Transverse colon (tissue), 4 donors: ENCODE data around the gene MYPN. TPM values are rescaled to one million over a fixed set of nuclear protein-coding genes. Genes with fewer than 3 reads are reported as not detected.

Experiments
- DNase-seq: peaks from one replicate; pipeline ENCODE4 v3.0.0-alpha.2; 2019
- H3K27ac ChIP-seq, 4 donors: fragments of 200-600 bp; sonication (generic); 2 replicates each; pipeline ENCODE4 v1.5.1; 2016 to 2018; ENCODE audit warnings: inconsistent platforms in 4 of 4
- H3K27me3 ChIP-seq: fragments of 200-600 bp; sonication (generic); 2 replicates; pipeline ENCODE4 v1.5.1; 2017; ENCODE audit warnings: inconsistent platforms
- H3K36me3 ChIP-seq, 4 donors: fragments of 200-600 bp; sonication (generic); 2 replicates each; pipeline ENCODE4 v1.5.1; 2017 to 2019; ENCODE audit warnings: inconsistent platforms in 4 of 4
- H3K4me1 ChIP-seq, 4 donors: fragments of 200-600 bp; sonication (generic); 2 replicates each; pipeline ENCODE4 v1.5.1; 2017 to 2020; ENCODE audit warnings: inconsistent platforms in 4 of 4
- H3K4me3 ChIP-seq, 4 donors: fragments of 200-600 bp; sonication (generic); 1 replicate in 1 of 4; 2 replicates in 3 of 4; pipeline versions ENCODE4 v1.5.1 to v1.6.1; 2017 to 2019; ENCODE audit warnings: inconsistent platforms in 4 of 4
- H3K9me3 ChIP-seq, 2 donors: fragments of 200-600 bp; sonication (generic); 2 replicates each; pipeline ENCODE4 v1.5.1; 2017 to 2019; ENCODE audit warnings: inconsistent platforms in 2 of 2
- CTCF ChIP-seq, 5 experiments: fragments of 200-600 bp in 3 of 5; fragments of 450-650 bp in 2 of 5; sonication (generic) in 3 of 5; IDR thresholded peaks; 1 replicate in 2 of 5; 2 replicates in 3 of 5; pipeline ENCODE4 v1.5.1; 2016 to 2017; ENCODE audit warnings: antibody characterized with exemption in 5 of 5, inconsistent platforms in 3 of 5, mild to moderate bottlenecking in 2 of 5, moderate library complexity in 1 of 5
- EP300 ChIP-seq: sonication (generic); formaldehyde crosslinking; IDR thresholded peaks from one replicate; pipeline ENCODE4 v1.6.1; 2017; ENCODE audit warnings: antibody characterized with exemption, low read depth
- POLR2A ChIP-seq: fragments of 450-650 bp; IDR thresholded peaks from one replicate; pipeline ENCODE4 v1.6.1; 2016; ENCODE audit warnings: antibody characterized with exemption, mild to moderate bottlenecking, moderate library complexity
- POLR2AphosphoS5 ChIP-seq, 3 donors: sonication (generic); formaldehyde crosslinking; IDR thresholded peaks; one replicate each; pipeline ENCODE4 v1.6.1; 2016; ENCODE audit warnings: antibody characterized with exemption in 3 of 3
- WGBS, 2 donors: methylation state at CpG; one replicate each; pipeline ENCODE4 v1.1.5; 2018; ENCODE audit warnings: low coverage in 1 of 2; 5-methylcytosine and 5-hydroxymethylcytosine counted together
- in situ Hi-C, 4 donors: fragments of 200-750 bp; cut with MboI; loops; one replicate each; pipeline versions ENCODE4 v1.15.0 to v1.15.1; 2017; ENCODE audit warnings: low sequenced_read_pairs in 3 of 4, low pct_ligation_motif_present in 1 of 4, low pct_unique_long_range_greater_than_20kb in 1 of 4
- intact Hi-C: fragments of 100-400 bp; cut with DNase I; formaldehyde crosslinking; loops from one replicate; pipeline ENCODE4 v1.15.1; 2023; ENCODE audit warnings: low total_unique reads
- total RNA-seq, 4 donors: library from RNA; depleted of rRNA; stranded (reverse); fragments of >200 nt; gene quantifications; one replicate each; pipeline ENCODE4 v1.1.0, GENCODE V29; 2016

Gene MYPN
- total RNA-seq, 4 donors from 2014 or later: 0.27 to 1.5 (median 0.79) TPM; not detected in 1

- no peak for TF ChIP-seq CTCF (IDR thresholded peaks at IDR 0.05)
- no peak for TF ChIP-seq POLR2AphosphoS5 (IDR thresholded peaks at IDR 0.05)
- TF ChIP-seq POLR2A: no peak
- TF ChIP-seq EP300: no peak
- Histone ChIP-seq H3K27me3 (no peaks in the 10 kb centered on the region), H3K36me3 (no peaks in the 10 kb centered on the region), H3K27ac (peak overlapping the region in 2 of 4 donors; percentile 4 to 7), H3K4me1 (no peaks in the 10 kb centered on the region), H3K4me3 (no peak overlapping the region), H3K9me3 (no peaks in the 10 kb centered on the region)
- in situ Hi-C loops (loop anchor here in 1 of 4 donors (10.0 kb wide), 1 partner anchor 290 kb away; no protein-coding TSS in a partner anchor), intact Hi-C loops (no loop called here)
- WGBS, 2 donors: 25 to 70% methylated on average over 1 to 6 of the region's 6 CpGs
- DNase-seq: no peak
Observed at GRCh38 chr10:68144709-68145108, 35.4 kb downstream of the MYPN start.

GRCh38 chr10:68145705-68146104, 36.4 kb downstream of the MYPN start:
- in situ Hi-C loops (loop anchor here in 1 of 4 donors (10.0 kb wide), 1 partner anchor 291 kb away; no protein-coding TSS in a partner anchor), intact Hi-C loops (no loop called here)
- Histone ChIP-seq H3K4me1 (no peaks in the 10 kb centered on the region), H3K4me3 (no peak overlapping the region), H3K9me3 (no peaks in the 10 kb centered on the region), H3K27ac (no peak overlapping the region), H3K36me3 (no peaks in the 10 kb centered on the region), H3K27me3 (no peaks in the 10 kb centered on the region)
- DNase-seq: no peak
- WGBS, 2 donors: 57 to 63% methylated on average over 3 of the region's 3 CpGs
- TF ChIP-seq EP300 (no peak), CTCF (IDR thresholded peaks at IDR 0.05) (no peak), POLR2A (no peak), POLR2AphosphoS5 (IDR thresholded peaks at IDR 0.05) (no peak)

- Histone ChIP-seq H3K4me1 (no peaks in the 10 kb centered on the region), H3K4me3 (no peak overlapping the region), H3K9me3 (no peaks in the 10 kb centered on the region), H3K27ac (no peak overlapping the region), H3K36me3 (no peaks in the 10 kb centered on the region), H3K27me3 (no peaks in the 10 kb centered on the region)
- in situ Hi-C loops (loop anchor here in 1 of 4 donors (10.0 kb wide), 1 partner anchor 291 kb away; no protein-coding TSS in a partner anchor), intact Hi-C loops (no loop called here)
- no peak for DNase-seq
- TF ChIP-seq POLR2AphosphoS5 (IDR thresholded peaks at IDR 0.05) (no peak), CTCF (IDR thresholded peaks at IDR 0.05) (no peak), POLR2A (no peak), EP300 (no peak)
- WGBS, 2 donors: 89 to 94% methylated on average over 1 of the region's 1 CpG
Observed at GRCh38 chr10:68146133-68146532, 36.8 kb downstream of the MYPN start.

- Histone ChIP-seq H3K4me3 (no peak overlapping the region), H3K4me1 (peaks cover 0 to 13% (median 12%) of the 10 kb centered on the region in 4 donors), H3K36me3 (no peaks in the 10 kb centered on the region), H3K27ac (no peak overlapping the region), H3K9me3 (no peaks in the 10 kb centered on the region), H3K27me3 (no peaks in the 10 kb centered on the region)
- WGBS, 2 donors: 94 to 100% methylated on average over 1 of the region's 1 CpG
- DNase-seq: no peak
- TF ChIP-seq EP300 (no peak), POLR2AphosphoS5 (IDR thresholded peaks at IDR 0.05) (no peak), CTCF (IDR thresholded peaks at IDR 0.05) (no peak)
- in situ Hi-C loops (loop anchor here in 3 of 4 donors (10.0 to 25.0 kb wide), 2 partner anchors 289 to 297 kb away; no protein-coding TSS in a partner anchor), intact Hi-C loops (loop anchor here (10.0 kb wide), 1 partner anchor 297 kb away; no protein-coding TSS in a partner anchor)
Observed at GRCh38 chr10:68151453-68151852, 42.2 kb downstream of the MYPN start.
